HG03045 (cell line): Measurements from ENCODE around the gene VPS37C.
"Not testable (repeated sequence)": the region's sequence is repeated elsewhere in the genome, so short reads cannot be mapped to it uniquely, and the experiment has no call there.

Experiments
- ATAC-seq: cut with Tn5 transposase; IDR thresholded peaks from one replicate; pipeline ENCODE4 v1.9.1; 2021; ENCODE audit warnings: mild to moderate bottlenecking, moderate library complexity; ENCODE audit not compliant: unreplicated experiment

The VPS37C gene

GRCh38 chr11:61102667-61103571 is 58.3 kb downstream of the VPS37C start:
- no peak for ATAC-seq

DNA sequence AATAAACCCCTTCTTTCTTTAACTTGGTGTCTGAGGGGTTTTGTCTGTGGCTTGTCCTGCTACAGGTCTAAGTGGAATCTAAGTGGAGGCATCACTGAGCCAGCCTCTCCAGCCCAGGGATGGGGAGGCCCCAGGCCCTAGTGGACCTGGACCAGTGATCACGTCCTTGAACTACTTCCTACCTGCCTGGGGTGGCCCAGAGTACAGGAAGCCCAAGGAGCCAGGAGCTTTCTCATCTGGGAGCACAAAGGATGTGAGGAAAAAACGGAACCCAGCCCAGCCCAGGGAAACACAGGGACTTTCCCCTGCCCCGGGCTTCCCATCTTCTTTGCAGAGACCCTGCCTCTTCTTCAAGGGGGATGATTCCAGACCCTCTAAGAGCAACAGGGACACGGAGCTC is 62.4 kb downstream of the VPS37C start:
- no peak for ATAC-seq

GRCh38 chr11:61098261-61098660 is 63.0 kb downstream of the VPS37C start:
- ATAC-seq, result not testable (repeated sequence)

- no peak for ATAC-seq
Measured at GRCh38 chr11:61095021-61095420, 66.2 kb downstream of the VPS37C start.

DNA sequence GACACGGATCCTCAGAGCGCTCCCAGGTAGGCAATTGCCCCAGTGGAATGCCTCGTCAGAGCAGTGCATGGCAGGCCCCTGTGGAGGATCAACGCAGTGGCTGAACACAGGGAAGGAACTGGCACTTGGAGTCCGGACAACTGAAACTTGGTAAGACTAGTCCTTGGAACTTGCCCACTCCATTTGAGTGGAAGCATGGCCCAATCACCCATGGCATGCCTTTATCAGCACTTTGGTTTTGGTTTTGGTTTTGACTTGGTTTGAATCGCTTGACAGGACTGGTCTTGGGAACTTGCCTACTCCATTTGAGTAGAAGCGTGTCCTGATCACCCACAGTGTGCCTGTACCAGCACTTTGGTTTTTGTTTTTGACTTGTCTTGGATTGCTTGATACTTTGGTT is 67.1 kb downstream of the VPS37C start:
- not testable (repeated sequence) for ATAC-seq

DNA sequence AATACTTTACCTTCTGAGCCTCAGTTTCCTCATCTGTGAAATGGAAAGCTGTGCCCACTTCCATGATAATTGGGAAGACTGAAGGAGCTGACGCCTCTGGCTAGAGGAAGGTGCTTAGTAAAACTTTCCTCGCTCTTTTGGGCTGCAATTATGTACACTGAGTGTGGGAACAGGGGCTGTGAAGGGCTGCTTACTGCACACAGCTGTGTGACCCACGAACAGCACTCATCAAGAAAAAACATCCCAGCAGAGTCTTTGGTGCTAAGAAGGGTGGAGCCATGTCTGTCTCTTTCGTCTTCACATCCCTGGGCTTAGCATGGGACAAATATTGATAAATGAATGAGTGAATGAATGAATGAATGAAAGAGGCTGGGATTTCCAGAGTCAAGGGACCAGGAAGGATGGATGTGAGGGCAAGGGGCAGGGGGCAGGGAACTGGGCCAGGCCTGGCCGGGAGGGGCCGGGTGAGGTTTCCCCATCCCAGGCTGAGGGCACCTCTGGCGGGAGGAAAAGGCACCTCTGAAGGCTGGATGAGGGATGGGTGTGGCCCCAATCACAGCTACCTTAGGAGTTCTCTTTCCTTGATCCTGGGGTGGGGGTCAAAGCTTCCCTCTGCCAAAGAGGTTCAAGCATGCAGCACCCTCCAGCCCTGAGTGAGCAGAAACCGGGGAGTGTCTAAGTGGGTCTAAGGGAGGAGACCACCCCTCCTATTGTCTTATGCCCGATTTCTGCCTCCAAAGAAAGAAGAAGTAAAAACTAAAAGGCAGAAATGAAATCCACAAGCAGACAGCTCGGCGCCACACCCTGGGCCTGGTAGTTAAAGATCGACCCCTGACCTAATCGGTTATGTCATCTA is 68.1 kb downstream of the VPS37C start:
- ATAC-seq, result no peak

- peak; percentile 61 for ATAC-seq
Measured at GRCh38 chr11:61092280-61092766, 68.9 kb downstream of the VPS37C start.

GRCh38 chr11:61091373-61092279 is 69.6 kb downstream of the VPS37C start:
- no peak for ATAC-seq

DNA sequence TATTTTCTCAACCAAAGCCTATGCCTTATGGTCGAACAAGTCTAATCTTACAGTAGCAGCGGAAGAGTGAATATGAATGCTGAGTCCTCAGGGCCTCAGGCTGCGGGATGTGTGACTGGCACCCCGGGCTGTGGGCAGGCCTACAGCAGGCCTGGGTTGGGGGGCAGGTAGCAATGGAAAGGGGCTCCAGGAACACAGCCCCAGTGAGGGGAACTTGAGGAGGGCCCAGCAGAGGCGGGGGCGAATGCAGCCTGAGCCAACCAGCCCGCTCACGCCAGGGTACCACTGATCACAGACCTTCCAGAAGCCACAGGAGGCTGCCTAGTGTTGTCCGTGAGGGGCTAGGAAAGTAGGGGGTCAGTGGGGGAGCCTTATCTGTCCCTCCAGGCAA is 70.2 kb downstream of the VPS37C start:
- ATAC-seq, result no peak

- no peak for ATAC-seq
Measured at GRCh38 chr11:61090521-61090920, 70.7 kb downstream of the VPS37C start.

- ATAC-seq, result no peak
Measured at GRCh38 chr11:61089806-61090491, 71.3 kb downstream of the VPS37C start.

DNA sequence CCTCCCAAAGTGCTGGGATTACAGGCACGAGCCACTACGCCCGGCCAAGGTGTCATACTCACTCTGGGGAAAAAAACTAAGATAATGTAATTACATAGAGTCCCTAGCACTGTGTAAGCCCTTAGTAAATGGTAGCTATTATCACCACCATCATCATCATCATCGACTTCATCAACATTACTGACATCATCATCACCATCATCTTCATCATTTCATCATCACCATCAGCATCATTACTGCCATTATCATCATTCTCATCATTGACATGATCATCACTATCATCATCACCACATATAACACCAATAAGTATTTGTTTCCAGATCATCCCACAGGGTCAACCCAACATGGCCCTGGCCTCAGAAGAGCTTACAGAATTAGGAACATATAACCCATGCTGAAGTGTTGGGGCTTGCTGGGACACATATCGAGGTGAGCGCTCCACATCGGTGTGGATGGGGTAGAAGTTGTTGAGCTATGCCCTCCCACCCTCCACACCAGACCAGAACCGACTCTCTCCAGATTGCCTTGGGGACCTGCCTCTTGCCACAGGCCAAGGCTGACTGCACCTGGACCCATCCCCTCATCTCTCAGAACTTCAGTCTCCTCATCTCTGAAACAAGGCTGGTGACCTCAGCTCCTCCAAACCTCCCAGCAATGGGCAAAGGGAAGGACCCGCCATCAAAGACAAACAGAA is 73.7 kb downstream of the VPS37C start:
- no peak for ATAC-seq

GRCh38 chr11:61083601-61084147 is 77.6 kb downstream of the VPS37C start:
- ATAC-seq, result no peak

- ATAC-seq, result no peak
Measured at GRCh38 chr11:61082931-61083531, 78.2 kb downstream of the VPS37C start.

- ATAC-seq, result no peak
Measured at GRCh38 chr11:61082062-61082870, 79.0 kb downstream of the VPS37C start.

DNA sequence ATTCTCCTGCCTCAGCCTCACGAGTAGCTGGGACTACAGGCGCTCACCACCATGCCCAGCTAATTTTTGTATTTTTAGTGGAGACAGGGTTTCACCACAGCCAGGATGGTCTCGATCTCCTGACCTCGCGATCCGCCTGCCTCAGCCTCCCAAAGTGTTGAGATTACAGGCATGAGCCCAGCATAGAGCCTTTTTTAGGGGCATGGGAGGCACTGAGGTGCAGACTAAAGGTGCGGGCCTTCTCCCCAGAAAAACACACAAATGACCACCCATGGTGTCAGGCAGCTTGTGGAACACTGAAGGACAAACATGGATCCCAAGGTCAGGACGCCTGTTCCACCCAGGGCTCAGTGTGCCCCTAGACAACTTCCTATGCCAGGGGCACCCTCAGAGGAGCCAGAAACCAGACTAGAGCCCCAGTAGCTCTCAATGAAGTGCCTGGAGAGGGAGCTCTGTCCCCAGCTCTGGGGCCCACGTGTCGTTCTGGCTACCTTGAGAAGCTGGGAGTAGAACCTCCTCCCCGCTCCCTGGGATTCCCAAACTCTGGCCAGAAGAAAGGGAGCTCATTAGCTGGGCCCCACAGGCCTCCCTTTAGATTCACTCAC is 80.1 kb downstream of the VPS37C start:
- ATAC-seq, result no peak

- ATAC-seq, result no peak
Measured at GRCh38 chr11:61080526-61080925, 80.7 kb downstream of the VPS37C start.
